Keratinocyte (primary cell): ENCODE measurements around the gene CENATAC.

Experiments used
- CTCF ChIP-seq, 3 experiments: IDR thresholded peaks in 1 of 3; conservative IDR thresholded peaks in 1 of 3; optimal IDR thresholded peaks in 1 of 3; 2 replicates in 2 of 3; 3 replicates in 1 of 3; pipeline versions ENCODE3 to v1.5.1; 2011; ENCODE audit warnings: low read length in 3 of 3, mild to moderate bottlenecking in 3 of 3, moderate library complexity in 2 of 3, control low read depth in 1 of 3, inconsistent platforms in 1 of 3; ENCODE audit not compliant: insufficient read depth in 2 of 3; ENCODE audit errors: extremely low read depth in 1 of 3
- EZH2 ChIP-seq: IDR thresholded peaks from one replicate; pipeline ENCODE4 v1.6.1; 2012; ENCODE audit warnings: inconsistent platforms, mild to moderate bottlenecking, low read length, moderate library complexity

- TF ChIP-seq CTCF (optimal IDR thresholded peaks at IDR 0.05 in 1 of 3, IDR thresholded peaks at IDR 0.05 in 1 of 3, conservative IDR thresholded peaks at IDR 0.05 in 1 of 3; ENCODE audit: extremely low read depth in 1 of 3, insufficient read depth in 2 of 3, low read length in 3 of 3) (no peak), EZH2 (no peak)
These were observed 45.0 kb downstream of the CENATAC start for GRCh38 chr11:119042927-119043326.
